Measurements from ENCODE around the gene IQGAP2.
"Not testable (repeated sequence)": the region's sequence is repeated elsewhere in the genome, so short reads cannot be mapped to it uniquely, and the experiment has no call there.

Gene IQGAP2

GRCh38 chr5:76414788-76415187, 11.7 kb downstream of the IQGAP2 start:
- DNase-seq (ENCODE audit: low read depth in 1 of 2, low spot score in 1 of 2), result no peak

- DNase-seq (ENCODE audit: low read depth in 1 of 2, low spot score in 1 of 2), result no peak
These were observed 12.8 kb downstream of the IQGAP2 start for GRCh38 chr5:76415855-76416254.

GRCh38 chr5:76419597-76420298, 16.7 kb downstream of the IQGAP2 start:
- DNase-seq (ENCODE audit: low read depth in 1 of 2, low spot score in 1 of 2), result no peak

- DNase-seq (ENCODE audit: low read depth in 1 of 2, low spot score in 1 of 2), result no peak
These were observed 19.1 kb downstream of the IQGAP2 start for GRCh38 chr5:76422227-76422626.

GRCh38 chr5:76422742-76423141, 19.7 kb downstream of the IQGAP2 start:
- no peak for DNase-seq (ENCODE audit: low read depth in 1 of 2, low spot score in 1 of 2)

- DNase-seq (ENCODE audit: low read depth in 1 of 2, low spot score in 1 of 2), result no peak
These were observed 22.1 kb downstream of the IQGAP2 start for GRCh38 chr5:76425146-76425545.

GRCh38 chr5:76425928-76426804, 23.1 kb downstream of the IQGAP2 start:
- no peak for DNase-seq (ENCODE audit: low read depth in 1 of 2, low spot score in 1 of 2)

GRCh38 chr5:76427206-76428140, 24.4 kb downstream of the IQGAP2 start:
- DNase-seq (ENCODE audit: low read depth in 1 of 2, low spot score in 1 of 2), result no peak

GRCh38 chr5:76428550-76428949, 25.5 kb downstream of the IQGAP2 start:
- not testable (repeated sequence) for DNase-seq (ENCODE audit: low read depth in 1 of 2, low spot score in 1 of 2)

GRCh38 chr5:76433261-76433660, 30.2 kb downstream of the IQGAP2 start:
- DNase-seq (ENCODE audit: low read depth in 1 of 2, low spot score in 1 of 2), result no peak

GRCh38 chr5:76437507-76437906, 34.4 kb downstream of the IQGAP2 start:
- not testable (repeated sequence) for DNase-seq (ENCODE audit: low read depth in 1 of 2, low spot score in 1 of 2)

GRCh38 chr5:76438025-76438424, 34.9 kb downstream of the IQGAP2 start:
- DNase-seq (ENCODE audit: low read depth in 1 of 2, low spot score in 1 of 2), result no peak

GRCh38 chr5:76439201-76439600, 36.1 kb downstream of the IQGAP2 start:
- DNase-seq (ENCODE audit: low read depth in 1 of 2, low spot score in 1 of 2), result no peak

GRCh38 chr5:76439929-76440328, 36.8 kb downstream of the IQGAP2 start:
- DNase-seq (ENCODE audit: low read depth in 1 of 2, low spot score in 1 of 2), result no peak

GRCh38 chr5:76441101-76441500, 38.0 kb downstream of the IQGAP2 start:
- DNase-seq (ENCODE audit: low read depth in 1 of 2, low spot score in 1 of 2), result no peak

GRCh38 chr5:76441890-76442673, 39.0 kb downstream of the IQGAP2 start:
- no peak for DNase-seq (ENCODE audit: low read depth in 1 of 2, low spot score in 1 of 2)

GRCh38 chr5:76443066-76443800, 40.1 kb downstream of the IQGAP2 start:
- DNase-seq (ENCODE audit: low read depth in 1 of 2, low spot score in 1 of 2), result no peak

- DNase-seq (ENCODE audit: low read depth in 1 of 2, low spot score in 1 of 2), result no peak
These were observed 42.0 kb downstream of the IQGAP2 start for GRCh38 chr5:76445063-76445462.

- no peak for DNase-seq (ENCODE audit: low read depth in 1 of 2, low spot score in 1 of 2)
These were observed 42.7 kb downstream of the IQGAP2 start for GRCh38 chr5:76445830-76446229.

GRCh38 chr5:76446776-76447175, 43.7 kb downstream of the IQGAP2 start:
- DNase-seq (ENCODE audit: low read depth in 1 of 2, low spot score in 1 of 2), result no peak
